Kidney epithelial cell (primary cell): ENCODE results near the gene SNTG2. TPM values are rescaled to one million over a fixed set of nuclear protein-coding genes. Genes with fewer than 3 reads are reported as not detected.

Source experiments
- DNase-seq: peaks from one replicate; pipeline ENCODE4 v3.0.0-alpha.2; 2010; ENCODE audit warnings: low read depth
- H3K27me3 ChIP-seq: 2 replicates; pipeline ENCODE4 v1.6.0; 2011; ENCODE audit warnings: low read length; ENCODE audit not compliant: control insufficient read depth, insufficient read depth
- H3K36me3 ChIP-seq: 2 replicates; pipeline ENCODE4 v1.5.1; 2011; ENCODE audit warnings: low read length; ENCODE audit not compliant: control insufficient read depth, insufficient read depth
- H3K4me3 ChIP-seq: 2 replicates; pipeline ENCODE4 v1.5.1; 2011; ENCODE audit warnings: low read depth, mild to moderate bottlenecking, control low read depth, low read length
- total RNA-seq: library from RNA; depleted of rRNA; stranded (reverse); fragments of >200 nt; gene quantifications from 2 replicates; pipeline ENCODE4 v1.2.3, GENCODE V29; 2015
- TF ChIP-seq, protein P1 (sequence below): IDR thresholded peaks from 2 replicates; pipeline ENCODE4 v1.5.1; 2011; ENCODE audit warnings: mild to moderate bottlenecking, moderate library complexity, low read length, control low read depth, inconsistent platforms; ENCODE audit not compliant: insufficient read depth, poor library complexity, severe bottlenecking

SNTG2 gene
- total RNA-seq, 1 donor from 2014 or later, result 0.38 TPM

DNA sequence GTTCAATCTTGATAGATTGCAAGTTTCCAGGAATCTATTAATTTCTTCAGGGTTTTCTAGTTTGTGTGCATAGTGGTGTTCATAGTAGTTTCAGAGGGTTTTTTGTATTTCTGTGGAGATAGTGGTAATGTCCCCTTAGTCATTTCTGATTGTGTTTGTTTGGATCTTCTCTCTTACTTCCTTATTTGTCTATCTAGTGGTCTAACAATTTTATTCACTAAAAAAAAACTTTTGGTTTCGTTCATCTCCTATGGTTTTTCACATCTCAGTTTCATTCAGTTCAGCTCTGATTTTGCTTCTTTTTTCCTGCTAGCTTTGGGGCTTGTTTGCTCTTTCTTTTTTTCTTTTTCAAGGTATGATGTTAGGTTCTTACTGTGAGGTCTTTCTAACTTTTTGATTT is 94.5 kb downstream of the SNTG2 start:
- TF ChIP-seq, protein P1, sequence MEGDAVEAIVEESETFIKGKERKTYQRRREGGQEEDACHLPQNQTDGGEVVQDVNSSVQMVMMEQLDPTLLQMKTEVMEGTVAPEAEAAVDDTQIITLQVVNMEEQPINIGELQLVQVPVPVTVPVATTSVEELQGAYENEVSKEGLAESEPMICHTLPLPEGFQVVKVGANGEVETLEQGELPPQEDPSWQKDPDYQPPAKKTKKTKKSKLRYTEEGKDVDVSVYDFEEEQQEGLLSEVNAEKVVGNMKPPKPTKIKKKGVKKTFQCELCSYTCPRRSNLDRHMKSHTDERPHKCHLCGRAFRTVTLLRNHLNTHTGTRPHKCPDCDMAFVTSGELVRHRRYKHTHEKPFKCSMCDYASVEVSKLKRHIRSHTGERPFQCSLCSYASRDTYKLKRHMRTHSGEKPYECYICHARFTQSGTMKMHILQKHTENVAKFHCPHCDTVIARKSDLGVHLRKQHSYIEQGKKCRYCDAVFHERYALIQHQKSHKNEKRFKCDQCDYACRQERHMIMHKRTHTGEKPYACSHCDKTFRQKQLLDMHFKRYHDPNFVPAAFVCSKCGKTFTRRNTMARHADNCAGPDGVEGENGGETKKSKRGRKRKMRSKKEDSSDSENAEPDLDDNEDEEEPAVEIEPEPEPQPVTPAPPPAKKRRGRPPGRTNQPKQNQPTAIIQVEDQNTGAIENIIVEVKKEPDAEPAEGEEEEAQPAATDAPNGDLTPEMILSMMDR, result no peak
- no peak overlapping the region for H3K4me3 ChIP-seq

DNA sequence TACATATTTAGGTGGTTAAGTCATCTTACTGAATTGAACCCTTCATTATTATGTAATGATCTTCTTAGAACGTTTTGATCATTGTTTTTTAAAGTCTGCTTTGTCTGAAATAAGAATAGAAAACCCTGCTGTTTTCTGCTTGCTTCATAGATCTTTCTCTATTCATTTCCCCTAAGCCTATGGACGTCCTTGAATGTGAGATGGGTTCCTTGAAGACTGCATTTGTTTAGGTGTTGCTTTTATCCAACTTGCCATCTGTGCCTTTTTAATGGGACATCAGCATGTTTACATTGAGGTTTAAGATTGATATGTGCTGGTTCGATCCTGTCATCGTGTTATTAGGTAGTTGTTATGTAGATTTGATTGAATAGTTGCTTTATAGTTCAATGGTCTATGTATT is 95.4 kb downstream of the SNTG2 start:
- no peaks in the 10 kb centered on the region for H3K27me3 ChIP-seq
- DNase-seq, result no peak
- TF ChIP-seq, protein P1, result no peak
- no peak overlapping the region for H3K4me3 ChIP-seq
- no peaks in the 10 kb centered on the region for H3K36me3 ChIP-seq

More for the DNA sequence above, 94.5 kb downstream of the SNTG2 start:
- Histone ChIP-seq H3K36me3 (no peaks in the 10 kb centered on the region), H3K27me3 (no peaks in the 10 kb centered on the region)
- DNase-seq, result no peak

DNA sequence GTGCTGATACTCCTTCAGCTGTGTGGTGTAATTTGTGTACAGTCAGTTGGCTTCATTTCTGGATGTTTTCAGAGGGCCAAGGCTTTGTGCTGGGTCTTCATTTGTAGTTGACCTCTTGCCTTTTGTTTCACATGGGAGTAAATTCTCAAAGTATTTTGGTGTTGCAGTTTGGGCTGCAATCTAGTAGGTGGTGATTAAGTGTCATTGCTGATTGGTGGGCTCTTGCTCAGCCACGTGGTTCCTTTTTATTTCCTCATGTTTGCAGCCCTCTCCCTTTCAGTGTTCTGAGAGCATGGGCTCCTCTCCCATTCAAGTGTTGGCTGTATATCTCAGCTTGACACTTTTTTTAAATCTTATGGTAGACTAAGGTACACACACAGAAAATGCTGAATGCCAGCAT is 96.8 kb downstream of the SNTG2 start:
- Histone ChIP-seq H3K27me3 (no peaks in the 10 kb centered on the region), H3K4me3 (no peak overlapping the region), H3K36me3 (no peaks in the 10 kb centered on the region)
- TF ChIP-seq, protein P1, result peak; percentile 26
- DNase-seq, result no peak

DNA sequence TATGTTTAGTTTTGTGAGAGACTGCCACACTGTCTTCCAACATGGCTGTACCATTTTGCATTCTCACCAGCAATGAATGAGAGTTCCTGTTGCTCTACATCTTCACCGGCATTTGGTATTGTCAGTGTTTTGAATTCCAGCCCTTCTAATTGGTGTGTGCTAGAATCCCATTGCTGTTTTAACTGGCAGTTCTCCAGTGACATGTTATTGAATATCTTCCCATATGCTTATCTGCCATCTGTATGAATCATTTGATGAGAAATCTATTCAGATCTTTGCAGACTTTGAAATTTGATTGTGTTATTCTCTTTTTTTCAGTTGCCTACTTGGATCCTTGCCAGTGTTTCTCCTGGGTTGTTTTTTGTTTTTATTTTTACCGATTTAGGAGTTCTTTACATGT is 99.0 kb downstream of the SNTG2 start:
- no peak for DNase-seq
- no peaks in the 10 kb centered on the region for H3K36me3 ChIP-seq

DNA sequence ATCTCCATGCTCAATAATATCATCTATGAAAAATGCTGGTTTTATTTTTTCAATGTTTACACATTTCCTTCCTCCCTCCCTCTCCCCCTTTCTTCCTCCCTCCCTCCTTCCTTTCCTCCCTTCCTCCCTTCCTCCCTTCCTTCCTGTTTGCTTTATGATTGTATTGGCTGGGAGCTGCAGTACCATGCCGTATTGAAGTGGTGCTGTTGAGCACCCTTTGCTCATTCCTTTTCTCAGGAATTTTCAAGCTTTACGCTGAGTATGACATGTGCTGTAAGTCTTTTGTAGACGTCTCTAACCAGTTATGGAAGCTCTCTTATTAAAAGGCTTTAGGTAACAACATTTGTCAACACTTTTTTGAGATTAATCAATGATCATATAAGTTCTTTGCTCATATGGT is 100.4 kb downstream of the SNTG2 start:
- TF ChIP-seq, protein P1, result peak; percentile 26
- no peaks in the 10 kb centered on the region for H3K36me3 ChIP-seq
- H3K4me3 ChIP-seq, result no peak overlapping the region
- H3K27me3 ChIP-seq, result no peaks in the 10 kb centered on the region
- DNase-seq, result no peak

More for the DNA sequence above, 99.0 kb downstream of the SNTG2 start:
- H3K4me3 ChIP-seq, result no peak overlapping the region
- TF ChIP-seq, protein P1, result no peak
- no peaks in the 10 kb centered on the region for H3K27me3 ChIP-seq

DNA sequence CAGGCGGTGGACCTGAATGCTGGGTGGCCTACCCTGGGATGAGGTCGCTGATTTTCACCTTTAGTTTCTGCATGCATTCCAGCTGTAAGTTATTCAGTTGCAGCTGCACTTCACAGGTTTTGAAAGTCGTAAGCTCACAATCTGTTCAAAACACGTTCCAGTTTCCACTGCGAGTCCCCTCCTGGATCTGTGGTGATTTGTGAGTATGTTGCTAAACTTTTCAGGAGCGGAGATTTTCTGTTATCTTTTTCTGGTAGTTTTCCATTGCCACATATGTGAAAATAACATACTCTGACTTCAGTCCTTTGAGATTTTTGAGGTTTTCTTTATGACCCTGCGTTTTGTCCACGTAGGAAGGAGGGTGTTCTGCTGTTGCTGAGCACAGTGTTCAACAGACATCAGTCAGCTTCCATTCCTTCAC is 102.1 kb downstream of the SNTG2 start:
- Histone ChIP-seq H3K4me3 (no peak overlapping the region), H3K27me3 (no peaks in the 10 kb centered on the region), H3K36me3 (no peaks in the 10 kb centered on the region)
- DNase-seq, result peak; percentile 25
- TF ChIP-seq, protein P1, result no peak
